IPS-18c (cell line): ENCODE data around the gene PRICKLE3.

ENCODE experiments used
- H3K4me3 ChIP-seq: 2 replicates; pipeline ENCODE4 v1.7.0; 2013; ENCODE audit warnings: low read depth, mild to moderate bottlenecking, low read length, moderate library complexity; ENCODE audit not compliant: insufficient read depth
- H3K9me3 ChIP-seq: one replicate; pipeline ENCODE4 v1.6.1; 2013; ENCODE audit warnings: mild to moderate bottlenecking, low read length, moderate library complexity; ENCODE audit not compliant: control insufficient read depth, insufficient read depth

Gene PRICKLE3

DNA sequence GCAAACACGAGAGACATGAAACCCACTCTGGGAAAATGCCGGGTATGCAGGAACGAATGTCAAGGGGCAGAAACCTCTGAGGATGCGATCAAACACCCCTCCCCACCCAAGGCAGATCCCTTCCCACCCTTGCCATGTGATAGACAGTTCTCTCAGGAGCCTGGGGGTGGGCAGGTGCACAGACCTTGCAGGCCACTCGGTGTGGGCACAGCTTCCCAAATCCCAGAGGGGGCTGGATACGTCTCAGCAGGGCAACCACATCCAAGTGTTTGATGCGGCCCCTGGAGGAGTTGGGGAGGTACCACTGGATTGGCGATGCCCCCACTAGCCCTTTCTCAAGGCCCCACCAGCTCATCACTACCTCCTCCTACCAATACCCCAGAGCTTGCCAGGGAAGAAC, 24.2 kb upstream of the PRICKLE3 start:
- Histone ChIP-seq H3K4me3 (no peak overlapping the region), H3K9me3 (peaks cover 15% of the 10 kb centered on the region)

DNA sequence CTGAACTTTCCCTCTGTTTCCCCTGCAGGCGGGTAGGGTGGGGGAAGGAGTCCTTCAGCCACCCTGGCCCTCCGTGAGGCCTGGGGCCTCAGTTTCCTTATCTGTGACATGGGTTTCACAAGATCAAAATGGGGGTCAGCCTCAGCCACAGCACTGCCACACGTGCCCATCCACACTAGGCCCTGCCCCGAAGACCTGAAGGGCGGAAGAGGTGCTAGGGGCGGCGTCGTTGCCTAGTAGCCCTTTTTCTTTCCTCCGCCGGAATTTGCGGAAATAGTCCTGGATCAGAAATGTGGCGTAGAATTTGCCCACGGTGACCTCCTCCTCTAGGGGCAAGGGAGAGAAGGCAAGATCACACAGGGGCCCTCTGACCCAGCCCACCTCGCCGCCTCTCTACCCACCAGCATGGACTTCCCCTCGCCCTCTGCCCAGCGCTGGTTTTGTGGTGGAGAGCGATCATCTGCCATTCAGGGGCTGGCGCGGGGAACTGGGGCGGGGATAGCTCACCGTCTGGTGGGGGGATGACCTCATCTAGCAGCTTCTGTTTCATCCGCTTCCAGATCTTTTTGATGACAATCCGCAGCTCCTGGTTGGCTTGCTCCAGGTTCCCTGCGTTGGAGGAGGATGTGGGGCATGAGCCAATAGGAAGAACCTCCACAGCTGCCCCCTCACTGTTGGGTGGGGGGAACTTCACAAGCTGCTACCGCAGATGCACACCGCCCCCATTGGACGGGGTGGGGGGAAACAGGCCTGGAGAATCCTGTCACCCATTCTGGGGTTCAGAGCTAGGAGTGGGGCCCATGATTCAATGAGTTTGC, 23.5 kb upstream of the PRICKLE3 start:
- H3K9me3 ChIP-seq: peaks cover 17% of the 10 kb centered on the region

DNA sequence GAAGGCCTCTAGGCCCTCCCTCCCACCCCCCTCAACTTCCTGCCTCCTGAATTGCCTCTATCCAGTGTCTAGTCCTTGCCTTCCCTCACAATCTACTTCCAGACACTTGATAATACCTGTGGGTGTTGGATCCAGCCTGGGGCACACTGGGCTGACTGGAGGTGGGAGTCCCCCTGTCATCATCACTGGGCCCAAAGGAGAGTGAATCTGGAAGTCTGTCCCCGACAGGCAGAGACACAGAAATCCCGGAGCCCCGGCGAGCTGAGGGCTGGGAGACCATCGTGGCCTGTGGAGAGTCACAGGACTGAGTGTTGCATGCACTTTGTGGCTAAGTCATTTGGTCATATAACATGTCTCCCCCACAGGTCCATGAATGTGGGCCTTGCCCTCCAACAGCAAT, 22.2 kb upstream of the PRICKLE3 start:
- peaks cover 18% of the 10 kb centered on the region for H3K9me3 ChIP-seq
- H3K4me3 ChIP-seq: no peak overlapping the region; the same call in 1 of the 2 replicates

More for the DNA sequence above, 23.5 kb upstream of the PRICKLE3 start:
- H3K4me3 ChIP-seq: peak overlapping the region; percentile 24

DNA sequence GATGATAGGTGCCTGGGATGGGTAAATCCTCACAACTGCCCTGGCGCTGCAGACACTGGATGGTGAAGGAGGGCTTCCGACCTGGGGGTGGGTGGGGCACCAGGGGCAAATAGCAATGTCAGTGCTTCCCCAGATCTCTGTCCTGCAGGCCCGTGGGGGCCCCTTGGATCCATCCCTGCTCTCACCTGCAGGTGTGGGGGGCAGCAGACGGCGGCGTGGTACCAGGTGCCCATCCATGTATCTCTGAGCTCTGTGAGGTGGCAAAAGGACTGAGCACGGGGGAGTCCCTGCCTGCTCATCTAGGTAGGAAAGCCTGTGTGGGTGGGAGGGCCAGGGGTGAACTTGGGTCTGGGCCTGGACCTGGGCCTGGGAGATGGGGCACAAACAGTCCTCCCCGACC, 20.4 kb upstream of the PRICKLE3 start:
- peaks cover 18% of the 10 kb centered on the region for H3K9me3 ChIP-seq

DNA sequence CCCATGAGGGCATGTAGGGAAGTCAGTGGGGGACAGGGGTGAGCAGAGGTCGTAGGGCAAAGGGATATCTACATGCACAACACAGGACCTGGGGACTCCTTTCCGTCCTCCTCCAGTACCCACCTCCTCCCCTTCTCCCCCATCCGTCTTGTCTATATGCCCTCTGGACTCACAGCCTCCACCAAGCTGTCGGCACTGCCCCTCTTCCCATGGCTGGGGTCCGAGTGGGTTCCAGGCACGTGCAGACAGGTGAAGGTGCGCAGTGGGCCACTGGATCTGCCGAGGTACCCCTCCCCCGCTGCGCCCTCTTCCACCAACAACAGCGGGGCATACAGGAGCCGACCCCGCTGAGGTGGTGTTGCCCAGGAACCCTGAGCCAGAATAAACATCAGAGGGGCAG, 19.3 kb upstream of the PRICKLE3 start:
- H3K9me3 ChIP-seq: peaks cover 12% of the 10 kb centered on the region
- no peak overlapping the region; the same call in 1 of the 2 replicates for H3K4me3 ChIP-seq

More for the DNA sequence above, 20.4 kb upstream of the PRICKLE3 start:
- H3K4me3 ChIP-seq: no peak overlapping the region

DNA sequence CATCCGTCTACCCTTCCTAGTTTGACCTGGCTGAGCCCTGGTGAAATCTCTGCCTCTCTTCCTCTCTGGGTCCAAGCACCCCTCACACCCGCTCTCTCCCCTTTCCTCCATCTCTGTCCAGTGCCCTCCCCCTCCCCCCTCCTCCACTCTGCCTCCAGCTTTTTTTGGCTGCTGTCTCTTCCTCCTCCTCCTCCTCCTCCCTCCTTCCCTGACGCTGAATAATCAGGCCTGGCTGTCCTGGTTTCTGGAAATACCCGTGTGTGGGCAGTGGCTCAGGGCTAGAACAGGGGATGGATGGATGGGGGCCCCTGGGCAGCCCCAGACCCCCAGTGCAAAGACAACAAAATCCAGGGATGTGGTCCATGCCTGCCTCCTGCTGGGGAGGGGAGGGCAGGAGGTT, 18.5 kb upstream of the PRICKLE3 start:
- Histone ChIP-seq H3K9me3 (peaks cover 14% of the 10 kb centered on the region), H3K4me3 (no peak overlapping the region)

DNA sequence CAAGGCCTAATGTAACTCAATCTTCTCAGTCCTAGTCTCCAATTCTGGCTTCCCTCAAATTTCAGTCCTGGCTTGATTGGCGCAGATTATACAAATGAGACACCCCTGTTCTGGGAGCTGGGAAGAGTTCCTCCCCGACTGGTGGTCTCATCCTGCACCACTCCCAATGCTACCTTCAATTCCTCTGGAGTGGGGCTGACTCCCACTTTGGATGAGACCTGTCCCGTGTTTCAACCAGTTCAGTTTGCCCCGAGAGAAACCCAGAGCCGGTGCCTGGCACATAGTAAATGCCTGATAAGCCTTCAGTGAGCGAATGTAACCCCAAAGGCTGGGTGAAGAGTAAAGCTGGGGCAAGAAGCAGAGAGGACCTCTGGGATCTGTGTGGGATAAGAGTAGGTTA, 17.8 kb upstream of the PRICKLE3 start:
- peaks cover 17% of the 10 kb centered on the region for H3K9me3 ChIP-seq
- no peak overlapping the region for H3K4me3 ChIP-seq

DNA sequence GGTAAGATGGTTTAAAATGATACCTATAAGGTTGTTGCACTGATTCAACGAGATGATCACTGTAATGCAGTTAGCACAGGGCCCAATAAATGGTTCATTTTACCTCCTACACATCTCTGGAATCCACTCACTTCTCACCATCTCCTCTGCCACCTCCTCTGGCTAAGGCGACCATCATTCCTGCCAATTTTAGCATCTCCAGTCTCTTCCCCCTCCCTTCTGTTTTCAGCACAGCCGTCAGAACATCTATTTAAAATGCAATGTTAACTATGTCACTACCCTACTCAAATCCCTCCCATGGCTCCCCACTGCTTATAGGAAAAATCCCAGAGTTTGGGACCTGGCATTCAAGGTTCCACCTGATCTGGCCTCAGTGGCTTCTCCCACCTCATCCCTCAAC, 17.4 kb upstream of the PRICKLE3 start:
- H3K9me3 ChIP-seq: peaks cover 18% of the 10 kb centered on the region
- H3K4me3 ChIP-seq: no peak overlapping the region

DNA sequence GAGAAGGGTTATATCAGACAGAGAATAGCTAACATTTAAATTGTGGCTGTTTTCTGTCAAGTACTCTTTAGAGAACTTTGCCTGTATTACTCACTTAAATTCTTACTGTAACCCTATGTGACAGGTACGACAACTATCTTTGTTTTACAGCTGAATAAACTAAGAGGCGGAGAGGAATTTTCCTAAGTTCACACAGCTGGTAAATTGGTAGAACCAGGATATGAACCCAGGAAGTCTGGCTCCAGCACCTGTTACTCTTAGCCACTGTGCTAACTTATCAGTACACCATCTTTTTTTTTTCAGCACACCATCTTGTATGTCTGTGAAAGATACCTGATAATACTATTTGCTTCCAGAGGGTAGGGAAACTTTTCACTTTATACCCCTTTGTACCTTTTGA, 15.8 kb upstream of the PRICKLE3 start:
- peaks cover 21% of the 10 kb centered on the region for H3K9me3 ChIP-seq
- H3K4me3 ChIP-seq: no peak overlapping the region

DNA sequence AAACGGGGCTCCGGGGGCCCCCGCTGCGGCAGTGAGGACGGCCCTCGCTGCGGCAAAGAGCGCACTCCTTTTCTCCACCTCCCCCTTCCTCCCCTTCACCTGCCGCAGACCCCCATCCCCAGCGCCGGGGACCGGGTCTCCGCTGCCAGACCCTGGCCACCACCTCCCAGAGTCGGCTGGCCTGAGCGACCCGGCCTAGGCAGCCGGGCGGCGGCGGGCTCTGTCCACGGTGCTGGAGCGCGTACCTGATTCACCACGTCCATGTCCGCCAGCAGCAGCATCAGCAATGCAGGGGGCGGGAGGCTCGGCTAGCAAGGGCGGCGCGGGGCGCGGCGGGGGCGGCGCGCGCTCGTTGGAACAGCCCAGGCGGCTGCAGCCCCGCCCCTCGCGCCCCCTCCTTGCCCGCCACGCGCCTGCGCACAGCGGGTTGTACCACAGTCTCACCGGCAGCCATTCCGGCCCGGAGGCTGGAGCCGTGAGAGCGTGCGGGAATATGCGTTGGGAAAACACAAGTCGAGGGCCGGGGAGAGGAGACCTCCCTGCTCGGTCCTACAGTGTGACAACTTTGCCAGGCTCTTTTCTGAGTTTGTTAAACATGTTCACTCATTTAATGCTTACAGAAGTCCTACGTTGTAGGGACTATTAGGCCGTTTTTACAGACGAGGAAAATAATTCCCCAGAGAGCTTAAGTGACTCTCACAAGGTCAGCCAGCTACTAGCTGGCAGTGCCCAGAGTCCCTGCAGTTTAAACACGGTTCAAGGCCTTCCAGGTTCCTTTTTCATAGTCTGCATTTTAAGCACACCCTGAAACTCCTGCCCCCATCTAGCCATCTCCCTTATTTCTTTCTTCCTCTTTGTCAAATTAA, 14.0 kb upstream of the PRICKLE3 start, which contains the start of gene SYP:
Gene SYP (minus strand): TSS at position 288 of the 866 bp plus-strand sequence. CDS start 7 bp downstream, at position 281.
- peak within 1 kb of the TSS; percentile 44 for H3K4me3 ChIP-seq

DNA sequence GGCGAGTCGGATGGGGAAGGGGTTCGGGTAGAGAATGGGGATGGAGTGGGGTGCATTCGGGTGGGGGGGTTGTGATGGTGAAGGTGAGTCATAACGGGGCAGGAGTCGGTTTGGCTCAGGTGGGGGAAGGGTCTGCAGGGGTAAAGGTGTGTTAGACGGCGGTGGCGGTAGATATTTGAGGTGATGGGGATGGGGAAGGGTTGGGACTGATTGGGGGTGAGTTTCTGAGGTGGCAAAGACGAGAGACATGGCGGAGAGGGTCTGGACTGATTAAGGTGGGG, 13.1 kb upstream of the PRICKLE3 start:
- Histone ChIP-seq H3K4me3 (peak overlapping the region; percentile 44; the same call in 1 of the 2 replicates), H3K9me3 (peaks cover 20% of the 10 kb centered on the region)

More for the DNA sequence above, 14.0 kb upstream of the PRICKLE3 start, which contains the start of gene SYP:
- H3K9me3 ChIP-seq: peaks cover 23% of the 10 kb centered on the region

DNA sequence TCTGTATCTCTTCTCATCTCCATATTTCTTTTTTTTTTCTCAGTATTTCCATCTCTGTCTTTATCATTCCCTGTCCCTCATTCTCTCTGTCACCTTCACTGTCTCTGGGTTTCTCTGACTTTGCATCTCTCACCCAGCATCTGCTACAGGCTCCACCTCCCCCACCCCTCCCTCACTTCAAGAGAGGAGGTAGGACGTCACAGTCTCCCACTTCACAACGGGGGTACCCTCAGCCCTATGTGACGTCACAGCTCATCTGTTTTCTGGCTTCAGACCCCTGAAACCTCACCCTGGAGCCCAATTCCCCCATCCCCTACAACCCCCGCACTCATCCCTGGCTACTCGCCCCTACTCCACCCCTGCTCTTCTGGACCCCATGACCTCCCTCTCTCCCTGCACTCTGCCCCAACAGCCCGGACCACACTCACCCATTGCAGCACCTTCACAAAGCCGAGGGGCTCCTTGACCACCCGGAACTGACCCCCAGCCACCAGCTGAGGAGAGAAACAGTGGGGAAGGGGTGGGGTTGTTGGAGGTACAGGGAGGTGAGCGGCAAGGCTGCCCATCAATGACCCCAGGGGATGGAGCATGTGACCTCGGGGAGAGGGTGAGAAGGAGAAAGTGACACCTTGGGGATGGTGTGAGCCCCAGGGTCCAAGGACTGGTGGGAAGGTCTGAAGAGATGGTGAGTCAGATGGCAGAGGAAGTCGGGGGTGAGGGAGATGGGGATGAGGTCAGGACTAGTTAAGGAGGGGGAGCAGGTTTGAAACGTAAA, 12.6 kb upstream of the PRICKLE3 start:
- H3K9me3 ChIP-seq: peaks cover 18% of the 10 kb centered on the region
- peak overlapping the region; percentile 44 for H3K4me3 ChIP-seq

DNA sequence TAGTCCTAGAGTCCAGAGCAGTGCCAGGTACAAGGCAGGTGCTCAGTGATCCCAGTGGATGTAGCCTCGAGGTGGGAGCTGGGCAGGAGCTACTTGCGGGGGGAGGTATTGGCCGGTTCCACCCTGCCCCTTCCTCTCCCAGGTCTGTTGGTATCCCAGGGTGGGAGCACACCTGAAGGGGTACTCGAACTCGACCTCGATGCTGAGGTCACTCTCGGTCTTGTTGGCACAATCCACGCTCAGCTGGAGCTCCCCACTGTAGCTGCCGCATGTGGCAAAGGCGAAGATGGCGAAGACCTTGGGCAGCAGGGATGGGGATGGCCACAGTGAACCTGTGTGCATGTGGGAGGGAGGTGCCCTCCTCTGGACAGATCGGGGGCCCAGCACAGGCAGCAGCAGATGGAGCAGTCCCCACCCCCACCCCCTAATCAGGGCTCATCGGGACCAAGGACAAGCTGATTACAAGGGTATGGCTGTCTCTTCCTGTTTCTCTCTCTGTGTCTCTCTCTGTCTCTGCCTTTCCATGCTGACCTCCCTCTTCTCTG, 11.4 kb upstream of the PRICKLE3 start:
- peaks cover 17% of the 10 kb centered on the region for H3K9me3 ChIP-seq

DNA sequence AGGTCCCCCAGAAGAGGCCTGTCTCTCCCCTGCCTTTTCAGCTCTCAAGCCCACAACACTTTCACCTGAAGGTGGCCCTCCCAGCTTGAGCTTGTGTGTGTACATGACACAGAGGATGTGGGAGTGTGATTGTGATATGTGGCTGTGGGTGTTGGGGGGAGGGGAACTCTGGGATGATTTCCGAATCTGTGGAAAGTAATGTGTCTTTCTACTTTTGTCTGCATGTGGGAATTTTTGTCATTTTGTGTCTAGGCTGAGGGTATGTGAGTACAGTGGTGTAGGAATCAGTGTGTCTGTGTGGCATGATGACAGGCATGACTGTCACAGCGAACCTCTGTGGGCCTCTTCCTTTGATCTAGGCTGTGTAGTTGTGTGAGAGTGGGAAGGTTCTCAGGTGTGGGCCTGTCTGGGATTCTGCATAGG, 7.4 kb upstream of the PRICKLE3 start:
- no peak overlapping the region for H3K4me3 ChIP-seq

More for the DNA sequence above, 11.4 kb upstream of the PRICKLE3 start:
- no peak overlapping the region for H3K4me3 ChIP-seq

DNA sequence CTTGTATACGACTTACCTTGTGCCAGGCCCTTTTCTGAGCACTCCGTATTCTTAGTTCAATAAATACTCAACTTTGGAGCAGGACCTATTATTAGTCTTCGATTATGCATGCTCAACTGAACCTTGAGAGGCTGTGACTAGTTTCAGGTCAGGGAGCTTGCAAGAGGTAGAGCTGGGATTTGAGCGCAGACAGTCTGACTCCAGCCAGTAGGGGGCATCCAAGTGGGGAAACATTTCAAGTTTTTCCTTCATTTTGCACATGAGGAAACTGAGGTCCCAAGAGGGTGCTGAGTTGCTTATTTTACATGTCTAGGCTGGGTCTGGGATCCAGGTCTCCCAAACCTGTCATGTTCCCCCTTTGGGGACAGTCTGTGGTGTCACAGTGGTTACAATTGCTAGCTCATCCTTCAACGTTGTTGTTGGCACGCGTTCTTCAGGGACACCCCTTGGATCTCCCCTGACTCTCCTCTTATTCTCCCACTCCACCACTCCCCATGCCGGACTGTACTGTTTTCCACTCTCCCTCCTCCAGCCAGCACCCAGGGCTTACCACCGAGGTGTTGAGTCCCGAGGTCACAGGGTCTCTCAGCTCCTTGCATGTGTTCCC, 6.7 kb upstream of the PRICKLE3 start:
- no peak overlapping the region for H3K4me3 ChIP-seq
- H3K9me3 ChIP-seq: peaks cover 12% of the 10 kb centered on the region

More for the DNA sequence above, 7.4 kb upstream of the PRICKLE3 start:
- peaks cover 11% of the 10 kb centered on the region for H3K9me3 ChIP-seq

DNA sequence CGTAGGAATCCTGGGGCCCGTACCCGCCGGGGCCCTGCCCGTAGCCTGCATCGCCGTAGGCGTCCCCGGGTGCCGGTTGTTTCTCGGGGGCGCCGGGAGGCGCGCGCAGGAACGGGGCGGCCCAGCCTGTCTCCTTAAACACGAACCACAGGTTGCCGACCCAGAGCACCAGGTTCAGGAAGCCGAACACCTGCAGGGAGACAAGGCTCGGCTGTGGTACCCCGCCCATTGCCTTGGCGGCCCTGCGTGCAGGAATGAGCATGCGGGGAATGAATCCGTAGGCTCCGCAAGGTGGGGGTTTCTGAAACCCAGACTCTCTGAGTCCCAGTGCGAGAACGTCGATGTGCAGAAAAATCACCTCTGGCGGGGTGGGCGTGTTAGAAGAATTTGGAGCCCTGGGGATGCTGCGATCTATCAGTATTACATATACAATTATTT, 5.4 kb upstream of the PRICKLE3 start:
- Histone ChIP-seq H3K4me3 (peak overlapping the region; percentile 70), H3K9me3 (peaks cover 13% of the 10 kb centered on the region)
